ENCODE results near the gene COPG1.

- TF ChIP-seq CTCF (IDR thresholded peaks at IDR 0.05) (no peak), POLR2A (IDR thresholded peaks at IDR 0.05) (no peak)
These were observed 10.3 kb upstream of the COPG1 start for GRCh38 chr3:129238945-129239705.
